HCT116 (cell line): Measurements from ENCODE around the gene RIMBP2. TPM values are rescaled to one million over a fixed set of nuclear protein-coding genes. Genes with fewer than 3 reads are reported as not detected.

Experiments used
- ATAC-seq: fragments of 200-7000 bp; cut with Tn5 transposase; 2 replicates; pipeline ENCODE4 v1.9.1; 2020; ENCODE audit warnings: mild to moderate bottlenecking, moderate library complexity
- BruUV-seq: library from RNA; stranded (reverse); fragments of 400-500 nt; replicated peaks from 2 replicates; lab custom pipeline; 2021; lab: Mats Ljungman, UMichigan
- CTCF ChIA-PET: fragments of 300-600 bp; sonication (Branson Sonifier 250); formaldehyde crosslinking; loops from one replicate; lab custom pipeline; 2021; ENCODE audit warnings: antibody characterized with exemption; lab: Charles Lee
- POLR2A ChIA-PET: fragments of 300-600, 350-600 bp; sonication (Branson Sonifier 250); formaldehyde crosslinking; loops from one replicate; lab custom pipeline; 2021; ENCODE audit warnings: antibody characterized with exemption; lab: Charles Lee
- RAD21 ChIA-PET, 2 experiments: fragments of 300-600 bp; sonication (Branson Sonifier 250); formaldehyde crosslinking; loops; one replicate each; lab custom pipeline; 2023; ENCODE audit warnings: low total read pairs in 2 of 2; ENCODE audit not compliant: uncharacterized antibody in 2 of 2, unreplicated experiment in 2 of 2, low non-redundant PET in 1 of 2; lab: Charles Lee
- DNase-seq: peaks from one replicate; pipeline ENCODE4 v3.0.0-alpha.2; 2010; ENCODE audit warnings: low read depth, low spot score
- H2AFZ ChIP-seq: fragments of 200-600 bp; shearing (Covaris generic), sonication (generic); 2 replicates; pipeline ENCODE4 v1.6.1; 2017; ENCODE audit warnings: low read depth, mixed run types, mixed read lengths, antibody characterized with exemption, low read length; ENCODE audit not compliant: poor library complexity, severe bottlenecking
- H3K27ac ChIP-seq: 2 replicates; pipeline ENCODE4 v1.5.1; 2012; ENCODE audit warnings: low read depth, low read length
- H3K27me3 ChIP-seq: fragments of 200-600 bp; sonication (generic); 2 replicates; pipeline ENCODE4 v1.6.1; 2016; ENCODE audit warnings: mixed run types, low read length, mixed read lengths; ENCODE audit not compliant: insufficient read depth
- H3K36me3 ChIP-seq, 2 experiments: fragments of 200-500 bp in 1 of 2; fragments of 200-600 bp in 1 of 2; sonication (Bioruptor generic) in 1 of 2; sonication (generic) in 1 of 2; 2 replicates each; pipeline versions ENCODE4 v1.5.1 to v1.6.1; 2014 to 2016; ENCODE audit warnings: low read length in 2 of 2, inconsistent platforms in 1 of 2, mixed read lengths in 1 of 2, mixed run types in 1 of 2; ENCODE audit not compliant: insufficient read depth in 2 of 2, control insufficient read depth in 1 of 2
- H3K4me1 ChIP-seq, 2 experiments: fragments of 200-600 bp in 1 of 2; sonication (generic) in 1 of 2; 2 replicates each; pipeline versions ENCODE4 v1.5.1 to v1.6.1; 2012 to 2017; ENCODE audit warnings: low read length in 2 of 2, inconsistent platforms in 1 of 2, mild to moderate bottlenecking in 1 of 2, mixed read lengths in 1 of 2, mixed run types in 1 of 2, moderate library complexity in 1 of 2; ENCODE audit not compliant: insufficient read depth in 2 of 2, control insufficient read depth in 1 of 2
- H3K4me2 ChIP-seq: fragments of 200-600 bp; sonication (generic); 2 replicates; pipeline ENCODE4 v1.6.1; 2017; ENCODE audit warnings: mixed run types, low read length, mixed read lengths
- H3K4me3 ChIP-seq, 2 experiments: fragments of 200-600 bp in 1 of 2; sonication (generic) in 1 of 2; replicated peaks in 1 of 2; 2 replicates each; pipeline ENCODE4 v1.5.1; 2011 to 2016; ENCODE audit warnings: low read length in 2 of 2, control low read depth in 1 of 2, low read depth in 1 of 2, mild to moderate bottlenecking in 1 of 2, mixed read lengths in 1 of 2, mixed run types in 1 of 2
- H3K79me2 ChIP-seq: fragments of 200-600 bp; sonication (generic); 2 replicates; pipeline ENCODE4 v1.6.1; 2017; ENCODE audit warnings: mild to moderate bottlenecking, mixed run types, low read length, moderate library complexity, mixed read lengths; ENCODE audit not compliant: insufficient read depth
- H3K9ac ChIP-seq: fragments of 200-600 bp; sonication (generic); 2 replicates; pipeline ENCODE4 v1.6.1; 2016; ENCODE audit warnings: low read length, mixed read lengths
- H3K9me2 ChIP-seq: fragments of 200-600 bp; sonication (generic), shearing (Covaris generic); 2 replicates; pipeline ENCODE4 v1.6.1; 2017; ENCODE audit warnings: mixed run types, mild to moderate bottlenecking, moderate library complexity; ENCODE audit not compliant: insufficient read depth
- H3K9me3 ChIP-seq, 2 experiments: fragments of 200-500 bp in 1 of 2; fragments of 200-600 bp in 1 of 2; sonication (Bioruptor generic) in 1 of 2; sonication (generic) in 1 of 2; 2 replicates each; pipeline ENCODE4 v1.6.1; 2014 to 2017; ENCODE audit warnings: low read length in 2 of 2, mixed read lengths in 2 of 2, inconsistent platforms in 1 of 2, low read depth in 1 of 2, mild to moderate bottlenecking in 1 of 2, mixed run types in 1 of 2, moderate library complexity in 1 of 2; ENCODE audit not compliant: control insufficient read depth in 1 of 2, insufficient read depth in 1 of 2
- H4K20me1 ChIP-seq: fragments of 200-600 bp; sonication (generic), shearing (Covaris generic); 2 replicates; pipeline ENCODE4 v1.6.1; 2017; ENCODE audit warnings: mixed run types, mild to moderate bottlenecking, moderate library complexity; ENCODE audit not compliant: insufficient read depth
- CBX3 ChIP-seq: IDR thresholded peaks from 2 replicates; pipeline ENCODE4 v1.6.1; 2012; ENCODE audit warnings: low read depth
- ELF1 ChIP-seq: IDR thresholded peaks from 2 replicates; pipeline ENCODE4 v1.6.1; 2012; ENCODE audit warnings: low read depth, borderline replicate concordance
- EZH2 ChIP-seq: fragments of 200-600 bp; sonication (generic); IDR thresholded peaks from 2 replicates; pipeline ENCODE4 v1.6.1; 2017; ENCODE audit warnings: antibody characterized with exemption, mixed run types
- EZH2phosphoT487 ChIP-seq: fragments of 200-600 bp; IDR thresholded peaks from 2 replicates; pipeline ENCODE4 v1.6.1; 2018; ENCODE audit warnings: antibody characterized with exemption, borderline replicate concordance
- FOSL1 ChIP-seq: IDR thresholded peaks from 2 replicates; pipeline ENCODE4 v1.6.1; 2012; ENCODE audit warnings: low read depth
- JUND ChIP-seq: IDR thresholded peaks from 2 replicates; pipeline ENCODE4 v1.6.1; 2012
- POLR2A ChIP-seq: IDR thresholded peaks from 2 replicates; pipeline ENCODE4 v1.7.0; 2011; ENCODE audit warnings: borderline replicate concordance; ENCODE audit not compliant: insufficient read depth, insufficient read length; ENCODE audit errors: extremely low read depth
- POLR2AphosphoS5 ChIP-seq: IDR thresholded peaks from 2 replicates; pipeline ENCODE4 v1.6.1; 2011; ENCODE audit warnings: mild to moderate bottlenecking, low read depth, low read length, moderate library complexity
- RAD21 ChIP-seq: IDR thresholded peaks from 2 replicates; pipeline ENCODE4 v1.6.1; 2012; ENCODE audit warnings: low read depth, mild to moderate bottlenecking
- REST ChIP-seq: IDR thresholded peaks from 2 replicates; pipeline ENCODE4 v1.6.1; 2012; ENCODE audit warnings: low read depth
- SIN3A ChIP-seq: IDR thresholded peaks from 2 replicates; pipeline ENCODE4 v1.6.1; 2012; ENCODE audit warnings: low read depth
- SP1 ChIP-seq: IDR thresholded peaks from 2 replicates; pipeline ENCODE4 v1.6.1; 2012; ENCODE audit warnings: low read depth
- TCF7L2 ChIP-seq: IDR thresholded peaks from 2 replicates; pipeline ENCODE4 v1.7.0; 2011; ENCODE audit warnings: borderline replicate concordance, inconsistent platforms; ENCODE audit not compliant: insufficient read depth, insufficient read length; ENCODE audit errors: extremely low read depth
- YY1 ChIP-seq: IDR thresholded peaks from 2 replicates; pipeline ENCODE4 v1.6.1; 2011; ENCODE audit warnings: low read length, low read depth, moderate library complexity, mild to moderate bottlenecking; ENCODE audit not compliant: insufficient replicate concordance; ENCODE audit errors: extremely low read depth
- ZBTB33 ChIP-seq: IDR thresholded peaks from 2 replicates; pipeline ENCODE4 v1.6.1; 2011; ENCODE audit warnings: mild to moderate bottlenecking, low read length, moderate library complexity; ENCODE audit not compliant: insufficient replicate concordance; ENCODE audit errors: extremely low read depth
- ZFX ChIP-seq: fragments of 450-650 bp; IDR thresholded peaks from 2 replicates; pipeline ENCODE4 v1.6.1; 2017
- ZNF274 ChIP-seq: fragments of 200-500 bp; sonication (Bioruptor generic); IDR thresholded peaks from 2 replicates; pipeline ENCODE4 v1.6.1; 2014; ENCODE audit warnings: mild to moderate bottlenecking, low read depth, low read length, inconsistent platforms
- intact Hi-C: fragments of 100-400 bp; cut with micrococcal nuclease; formaldehyde crosslinking; loops from 2 replicates; pipeline ENCODE4 v1.10.0; 2022
- total RNA-seq: library from RNA; stranded (reverse); gene quantifications from one replicate; pipeline ENCODE4 v1.2.1, GENCODE V29; 2021; ENCODE audit not compliant: unreplicated experiment
- TF ChIP-seq, protein P1 (sequence below): IDR thresholded peaks from 2 replicates; pipeline ENCODE4 v1.6.1; 2012

The RIMBP2 gene
- total RNA-seq, 1 experiment from 2014 or later = not detected

GRCh38 chr12:130506844-130507243, 209.3 kb downstream of the RIMBP2 start:
- no peak overlapping the region for H3K27ac ChIP-seq
- CTCF ChIA-PET = no interaction called here
- H3K4me3 ChIP-seq = no peak overlapping the region
- H3K4me2 ChIP-seq = no peak overlapping the region
- BruUV-seq = no TSS peak
- no peaks in the 10 kb centered on the region for H3K9me2 ChIP-seq
- H3K9me3 ChIP-seq = no peaks in the 10 kb centered on the region
- no peak for TF ChIP-seq ZFX
- no peak for TF ChIP-seq EZH2
- no peak for TF ChIP-seq POLR2AphosphoS5
- TF ChIP-seq ELF1 = no peak
- no peak for TF ChIP-seq YY1
- no peak for TF ChIP-seq RAD21
- no peak for TF ChIP-seq POLR2A
- no peak for TF ChIP-seq ZNF274
- TF ChIP-seq, protein P1, sequence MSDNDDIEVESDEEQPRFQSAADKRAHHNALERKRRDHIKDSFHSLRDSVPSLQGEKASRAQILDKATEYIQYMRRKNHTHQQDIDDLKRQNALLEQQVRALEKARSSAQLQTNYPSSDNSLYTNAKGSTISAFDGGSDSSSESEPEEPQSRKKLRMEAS = no peak
- TF ChIP-seq EZH2phosphoT487 = no peak
- no peak for TF ChIP-seq TCF7L2
- no peak for TF ChIP-seq FOSL1
- TF ChIP-seq SIN3A = no peak
- no peak for TF ChIP-seq ZBTB33
- TF ChIP-seq REST = no peak
- TF ChIP-seq SP1 = no peak
- TF ChIP-seq JUND = no peak
- TF ChIP-seq CBX3 = no peak
- intact Hi-C loops = no loop called here
- POLR2A ChIA-PET = no interaction called here
- H3K79me2 ChIP-seq = no peaks in the 10 kb centered on the region
- H2AFZ ChIP-seq = no peak overlapping the region
- DNase-seq = no peak
- H4K20me1 ChIP-seq = no peaks in the 10 kb centered on the region
- 0 out of 2 replicates have a peak, but pooled peaks have one; percentile 32 for ATAC-seq
- no peak overlapping the region for H3K9ac ChIP-seq
- RAD21 ChIA-PET = no interaction called here
- H3K36me3 ChIP-seq = no peaks in the 10 kb centered on the region
- no peaks in the 10 kb centered on the region for H3K27me3 ChIP-seq
- no peaks in the 10 kb centered on the region for H3K4me1 ChIP-seq
